IgD-negative memory B cell (primary cell): ENCODE data around the gene CNOT3. TPM values are rescaled to one million over a fixed set of nuclear protein-coding genes. Genes with fewer than 3 reads are reported as not detected.

Experiments
- H3K27ac Mint-ChIP-seq, 3 donors: one replicate each; pipeline ENCODE4 v1.8.0; 2020 to 2022; ENCODE audit warnings: mild to moderate bottlenecking in 3 of 3, mixed read lengths in 3 of 3, moderate library complexity in 1 of 3
- H3K27me3 Mint-ChIP-seq: one replicate; pipeline ENCODE4 v1.8.0; 2021; ENCODE audit warnings: mixed read lengths
- H3K36me3 Mint-ChIP-seq: one replicate; pipeline ENCODE4 v1.8.0; 2020; ENCODE audit warnings: mild to moderate bottlenecking, mixed read lengths
- H3K4me1 Mint-ChIP-seq, 3 donors: one replicate each; pipeline ENCODE4 v1.8.0; 2020 to 2022; ENCODE audit warnings: mixed read lengths in 3 of 3, mild to moderate bottlenecking in 1 of 3
- H3K4me3 Mint-ChIP-seq, 4 donors: one replicate each; pipeline ENCODE4 v1.8.0; 2020 to 2022; ENCODE audit warnings: mild to moderate bottlenecking in 4 of 4, mixed read lengths in 4 of 4, moderate library complexity in 3 of 4
- H3K9me3 Mint-ChIP-seq, 3 donors: one replicate each; pipeline ENCODE4 v1.8.0; 2020 to 2021; ENCODE audit warnings: mixed read lengths in 3 of 3, mild to moderate bottlenecking in 1 of 3
- polyA plus RNA-seq: library from polyadenylated mRNA; unstranded; fragments of 300-500 nt; fragmentation: Illumina TruSeq; gene quantifications from one replicate; pipeline ENCODE4 v1.2.3, GENCODE V29; 2021

Gene CNOT3
- polyA plus RNA-seq, 1 donor from 2014 or later = 15.1 TPM

DNA sequence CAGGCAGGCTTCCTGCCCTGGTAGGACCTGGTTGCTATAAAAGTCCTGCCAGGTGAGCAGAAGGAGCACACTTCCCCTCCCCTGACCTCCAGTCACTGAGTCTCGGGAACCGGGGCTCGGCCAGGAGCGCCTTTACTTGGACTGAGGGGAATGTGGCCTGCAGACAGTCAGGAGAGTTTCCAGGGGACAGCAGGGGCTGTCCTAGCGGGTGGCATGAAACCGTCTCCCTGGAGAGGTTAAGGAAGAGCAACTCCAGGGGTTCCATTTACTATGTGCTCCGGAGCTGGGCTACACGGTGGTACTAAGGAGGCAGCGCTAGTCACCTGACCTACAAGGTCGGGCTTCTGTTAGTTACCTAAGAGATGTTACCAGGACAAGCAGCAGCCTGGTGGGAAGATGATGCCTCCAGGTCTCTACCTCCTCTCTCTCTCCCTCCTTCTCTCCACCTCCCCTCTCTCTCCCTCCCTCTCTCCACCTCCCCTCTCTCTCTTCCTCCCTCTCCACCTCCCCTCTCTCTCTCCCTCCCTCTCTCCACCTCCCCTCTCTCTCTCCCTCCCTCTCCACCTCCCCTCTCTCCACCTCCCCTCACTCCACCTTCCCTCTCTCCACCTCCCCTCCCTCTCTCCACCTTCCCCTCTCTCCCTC, 4.1 kb upstream of the CNOT3 start:
- Mint-ChIP-seq H3K27ac (no peak overlapping the region), H3K4me1 (peaks cover 7 to 13% (median 9%) of the 10 kb centered on the region in 3 donors), H3K27me3 (peaks cover 2% of the 10 kb centered on the region), H3K36me3 (no peaks in the 10 kb centered on the region), H3K4me3 (no peak overlapping the region), H3K9me3 (no peaks in the 10 kb centered on the region)

DNA sequence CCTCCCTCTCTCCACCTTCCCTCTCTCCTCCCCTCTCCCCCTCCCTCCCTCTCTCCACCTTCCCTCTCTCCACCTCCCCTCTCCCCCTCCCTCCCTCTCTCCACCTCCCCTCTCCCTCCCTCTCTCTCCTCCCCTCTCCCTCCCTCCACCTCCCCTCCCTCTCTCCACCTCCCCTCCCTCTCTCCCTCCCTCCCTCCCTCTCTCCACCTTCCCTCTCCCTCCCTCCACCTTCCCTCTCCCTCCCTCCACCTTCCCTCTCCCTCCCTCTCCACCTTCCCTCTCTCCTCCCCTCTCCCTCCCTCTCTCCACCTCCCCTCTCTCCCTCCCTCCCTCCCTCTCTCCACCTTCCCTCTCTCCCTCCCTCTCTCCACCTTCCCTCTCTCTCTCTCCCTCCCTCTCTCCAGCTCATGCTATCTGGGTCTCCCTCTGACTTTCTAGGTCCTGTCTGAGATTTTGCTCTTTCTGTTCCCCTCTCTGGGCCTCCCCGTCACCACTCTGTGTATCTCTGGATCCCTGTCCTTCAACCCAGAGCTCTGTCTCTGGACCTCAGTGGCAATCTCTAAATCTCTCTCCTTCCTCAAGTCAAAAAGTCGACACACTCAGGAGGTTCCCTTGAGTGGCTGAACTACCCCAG, 3.5 kb upstream of the CNOT3 start:
- Mint-ChIP-seq H3K27me3 (peaks cover 2% of the 10 kb centered on the region), H3K4me1 (peaks cover 7 to 19% (median 9%) of the 10 kb centered on the region in 3 donors), H3K27ac (no peak overlapping the region), H3K36me3 (no peaks in the 10 kb centered on the region), H3K9me3 (no peaks in the 10 kb centered on the region), H3K4me3 (no peak overlapping the region)

DNA sequence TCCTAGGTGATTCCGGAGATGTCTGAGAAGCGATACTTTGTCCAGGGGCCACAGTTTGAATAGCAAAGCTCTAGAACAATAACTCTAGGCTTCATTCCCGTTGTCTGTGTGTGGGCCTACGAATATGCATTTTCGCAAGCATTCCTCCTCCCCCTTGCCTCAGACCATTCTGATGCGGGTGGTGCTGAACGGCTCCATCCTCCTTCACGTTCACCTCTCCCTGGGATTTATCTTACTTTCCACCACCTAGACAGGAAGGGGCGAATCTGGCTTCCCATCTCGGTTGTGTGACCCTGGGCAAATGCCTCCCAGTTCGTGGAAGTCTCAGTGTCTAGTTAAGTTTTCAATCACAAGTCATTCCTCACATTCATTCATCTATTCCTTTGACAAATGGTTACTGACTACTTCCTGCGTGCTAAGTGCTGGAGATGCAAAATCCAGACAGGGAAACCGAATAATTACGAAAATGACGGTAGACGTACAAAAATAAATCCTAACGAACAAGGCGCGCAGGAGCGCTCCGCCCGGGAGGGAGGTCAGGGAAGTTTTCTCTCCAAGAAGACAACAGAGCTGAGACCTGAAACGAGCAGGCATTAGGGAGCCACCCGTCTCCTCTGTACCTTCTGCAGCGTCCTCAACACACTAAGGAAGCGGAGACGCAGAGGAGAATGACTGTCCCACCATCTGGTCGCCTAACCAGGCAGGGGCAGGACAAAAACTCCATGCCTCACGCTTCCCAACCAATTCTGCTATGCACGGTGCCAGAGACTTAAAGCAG, 1.3 kb upstream of the CNOT3 start:
- H3K27ac Mint-ChIP-seq = peak overlapping the region; percentile 76 to 96 (median 92)
- peaks cover 9 to 25% (median 12%) of the 10 kb centered on the region in 3 donors for H3K4me1 Mint-ChIP-seq
- H3K9me3 Mint-ChIP-seq = no peaks in the 10 kb centered on the region
- H3K27me3 Mint-ChIP-seq = peaks cover 2% of the 10 kb centered on the region
- H3K4me3 Mint-ChIP-seq = peak overlapping the region; percentile 67 to 96 (median 90)
- H3K36me3 Mint-ChIP-seq = peaks cover 2% of the 10 kb centered on the region

DNA sequence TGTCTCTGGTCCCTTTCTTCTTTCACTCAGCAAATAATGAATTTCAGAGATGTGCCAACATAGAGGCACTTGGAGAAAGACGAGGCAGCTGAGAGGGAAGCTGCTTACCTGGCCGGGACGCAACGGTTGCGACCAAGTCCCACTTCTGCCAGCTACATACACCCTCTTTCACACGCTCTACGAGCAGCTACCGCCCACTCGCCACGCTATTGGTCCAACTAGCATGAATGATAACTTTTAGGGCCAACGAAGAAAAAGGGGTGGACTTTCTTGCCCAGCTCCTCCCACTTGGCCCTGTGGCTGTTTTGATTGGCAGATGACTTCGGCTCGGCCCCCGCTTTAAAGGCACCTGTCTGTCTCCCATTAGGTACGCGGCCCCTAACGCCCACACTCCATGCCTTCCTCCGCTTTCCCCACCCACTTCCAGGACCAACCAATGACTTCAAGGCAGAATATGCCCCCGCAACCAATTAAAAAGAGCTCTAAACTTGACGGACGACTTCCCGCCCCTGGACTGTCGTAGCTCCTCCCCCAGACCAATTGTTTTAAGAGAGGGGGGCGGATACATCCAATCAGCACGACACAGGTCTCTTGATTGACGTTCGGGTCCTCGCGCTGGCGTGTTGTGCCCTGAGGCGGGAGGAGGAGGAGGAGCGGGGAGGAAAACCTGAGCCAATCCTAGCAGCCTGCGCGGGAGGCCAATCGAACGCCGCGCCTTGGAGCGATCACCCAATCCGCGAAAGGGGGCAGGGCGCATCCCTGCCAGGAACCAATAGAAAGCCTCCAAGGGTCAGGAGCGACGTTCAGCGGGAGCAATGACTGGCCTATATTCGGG, 481 bp upstream of the CNOT3 start:
- Mint-ChIP-seq H3K4me1 (peaks cover 9 to 30% (median 12%) of the 10 kb centered on the region in 3 donors), H3K27ac (peak overlapping the region; percentile 76 to 96 (median 92)), H3K4me3 (peak overlapping the region; percentile 67 to 96 (median 90)), H3K27me3 (peaks cover 2% of the 10 kb centered on the region), H3K36me3 (peaks cover 2% of the 10 kb centered on the region), H3K9me3 (no peaks in the 10 kb centered on the region)

DNA sequence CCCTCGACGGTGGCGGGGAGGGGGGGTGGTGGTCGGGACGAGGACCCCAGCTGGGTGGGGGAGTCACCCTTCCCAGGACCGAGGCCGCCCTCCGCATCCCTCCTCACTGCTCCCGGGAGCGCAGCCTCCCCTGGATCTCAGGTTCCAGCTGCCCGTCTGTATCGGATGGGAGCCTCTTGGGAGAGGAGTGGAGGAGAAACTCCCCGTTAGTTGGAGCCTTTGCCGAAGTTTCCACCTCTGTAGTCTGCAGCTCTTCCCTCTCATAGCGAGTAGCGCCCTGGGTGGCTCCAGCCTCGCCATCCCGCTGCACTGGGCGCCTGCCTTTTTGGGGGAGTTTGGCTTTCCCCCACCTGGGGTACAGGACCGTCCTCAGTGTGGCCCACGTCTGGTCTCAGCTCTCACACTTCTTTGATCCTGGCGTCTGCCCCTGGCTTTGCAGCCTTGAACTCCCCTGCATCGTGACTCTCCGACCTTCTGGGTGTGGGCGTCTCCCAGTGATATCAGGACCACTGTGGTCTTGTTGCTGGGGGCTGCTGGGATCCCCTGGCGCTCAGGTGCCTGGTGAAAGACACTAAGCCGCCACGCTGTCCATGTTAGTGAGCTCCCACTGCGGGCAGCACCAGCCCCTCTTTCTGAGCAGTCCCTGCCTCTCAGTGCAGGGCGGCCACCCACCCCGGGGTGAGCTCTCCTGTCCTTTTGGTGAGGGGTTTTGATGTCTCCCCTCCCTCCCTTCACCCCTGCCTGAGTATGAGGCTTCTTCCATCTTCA, 1.1 kb downstream of the CNOT3 start:
- Mint-ChIP-seq H3K36me3 (peaks cover 2% of the 10 kb centered on the region), H3K4me3 (peak overlapping the region; percentile 83 to 96 (median 90)), H3K27me3 (peaks cover 2% of the 10 kb centered on the region), H3K4me1 (peaks cover 9 to 30% (median 12%) of the 10 kb centered on the region in 3 donors), H3K27ac (peak overlapping the region; percentile 66 to 96 (median 91)), H3K9me3 (no peaks in the 10 kb centered on the region)

DNA sequence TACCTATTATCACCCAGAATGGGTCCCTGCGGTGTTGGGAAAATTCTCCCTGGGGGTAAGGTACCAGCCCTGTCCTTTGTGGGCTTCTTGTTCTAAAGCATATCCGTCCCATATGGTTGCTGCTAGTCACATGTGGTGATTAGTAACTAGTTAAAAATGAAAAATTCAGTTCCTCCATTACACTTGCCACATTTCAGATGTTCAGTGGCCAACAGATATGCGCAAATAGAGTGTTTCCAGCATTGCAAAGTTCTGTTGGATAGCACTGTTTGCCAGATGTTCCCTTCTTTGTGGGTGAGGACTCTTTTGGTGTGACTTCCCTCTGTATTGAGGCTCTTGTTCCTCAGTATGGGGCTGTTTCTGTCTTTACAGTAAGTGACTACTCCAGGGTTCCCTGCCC, 3.8 kb downstream of the CNOT3 start:
- Mint-ChIP-seq H3K9me3 (no peaks in the 10 kb centered on the region), H3K4me3 (peak overlapping the region in 2 of 4 donors; percentile 57 to 60), H3K36me3 (peaks cover 2% of the 10 kb centered on the region), H3K27ac (no peak overlapping the region), H3K27me3 (peaks cover 2% of the 10 kb centered on the region), H3K4me1 (peaks cover 5 to 23% (median 8%) of the 10 kb centered on the region in 3 donors)

DNA sequence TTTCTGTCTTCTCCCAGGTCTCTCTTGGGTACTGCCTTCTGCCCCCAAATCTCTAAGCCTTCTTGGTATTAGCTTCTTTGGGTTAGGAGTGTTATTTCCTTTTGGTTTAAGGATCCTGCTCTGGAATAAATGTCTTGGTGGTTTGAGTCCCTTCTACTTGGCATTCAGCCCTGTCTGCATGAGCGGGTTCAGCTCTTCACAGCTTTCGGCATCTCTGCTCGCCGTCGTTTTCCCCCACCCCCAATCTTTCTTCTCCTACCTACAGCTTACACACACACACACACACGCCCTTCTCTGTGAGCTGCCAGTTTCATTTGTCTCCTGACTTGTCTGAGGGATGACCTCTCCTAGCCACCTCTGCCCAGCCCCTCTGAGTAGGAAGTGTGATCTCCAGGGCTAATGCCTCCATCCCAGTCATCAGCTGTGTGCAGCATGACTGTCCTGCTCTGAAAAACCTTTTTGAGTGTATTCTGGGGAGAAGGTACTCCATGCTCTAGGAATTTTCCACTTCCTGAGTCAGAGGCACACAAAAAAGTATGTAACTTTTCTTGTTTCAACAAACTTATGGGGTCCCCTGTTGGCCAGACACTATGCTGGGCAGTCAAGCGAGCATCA, 4.7 kb downstream of the CNOT3 start:
- peaks cover 0 to 17% (median 4%) of the 10 kb centered on the region in 3 donors for H3K4me1 Mint-ChIP-seq
- no peaks in the 10 kb centered on the region for H3K9me3 Mint-ChIP-seq
- peak overlapping the region in 1 of 4 donors; percentile 57 for H3K4me3 Mint-ChIP-seq
- H3K27ac Mint-ChIP-seq = peak overlapping the region in 1 of 3 donors; percentile 12
- peaks cover 1% of the 10 kb centered on the region for H3K27me3 Mint-ChIP-seq
- H3K36me3 Mint-ChIP-seq = peaks cover 4% of the 10 kb centered on the region

DNA sequence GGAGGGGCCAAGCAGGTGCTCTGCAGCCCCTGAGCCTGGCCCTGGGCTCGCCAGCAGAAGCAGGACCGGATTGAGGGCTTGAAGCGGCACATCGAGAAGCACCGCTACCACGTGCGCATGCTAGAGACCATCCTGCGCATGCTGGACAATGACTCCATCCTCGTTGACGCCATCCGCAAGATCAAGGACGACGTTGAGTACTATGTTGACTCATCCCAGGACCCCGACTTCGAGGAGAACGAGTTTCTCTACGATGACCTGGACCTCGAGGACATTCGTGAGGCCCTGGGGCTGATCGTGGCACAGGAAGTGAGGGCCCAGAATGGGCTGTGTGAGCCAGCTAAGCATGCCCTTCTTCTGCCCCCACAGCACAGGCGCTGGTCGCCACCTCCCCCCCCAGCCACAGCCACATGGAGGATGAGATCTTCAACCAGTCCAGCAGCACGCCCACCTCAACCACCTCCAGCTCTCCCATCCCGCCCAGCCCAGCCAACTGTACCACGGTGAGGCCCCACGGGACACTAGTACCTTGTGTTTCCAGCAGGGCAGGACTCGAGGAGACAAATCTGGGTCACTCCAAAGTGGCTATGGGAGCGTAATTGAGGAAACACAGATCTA, 8.1 kb downstream of the CNOT3 start:
- Mint-ChIP-seq H3K4me1 (peaks cover 0 to 7% (median 3%) of the 10 kb centered on the region in 3 donors), H3K27me3 (no peaks in the 10 kb centered on the region), H3K36me3 (peaks cover 4% of the 10 kb centered on the region), H3K9me3 (no peaks in the 10 kb centered on the region), H3K27ac (no peak overlapping the region), H3K4me3 (peak overlapping the region in 1 of 4 donors; percentile 39)

DNA sequence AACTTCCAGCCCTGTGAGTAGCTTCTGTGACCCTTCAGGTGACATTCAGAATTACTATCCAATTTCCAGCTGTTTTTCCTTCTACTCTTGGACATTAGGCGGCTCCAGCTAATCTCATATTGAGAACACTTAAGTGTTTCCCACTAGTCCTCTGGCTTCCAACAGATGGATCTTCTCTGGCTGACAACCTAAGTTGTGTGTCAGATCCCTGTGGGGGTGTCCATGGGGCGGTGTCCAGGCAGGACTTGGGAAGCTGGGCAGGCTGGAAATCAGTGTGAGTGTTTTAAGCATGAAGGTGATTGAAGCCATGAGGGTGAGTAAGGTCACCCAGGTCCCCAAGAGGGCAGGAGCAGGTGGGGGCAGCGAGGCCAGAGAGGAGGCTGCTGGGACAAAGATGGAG, 10.1 kb downstream of the CNOT3 start:
- H3K27me3 Mint-ChIP-seq = no peaks in the 10 kb centered on the region

DNA sequence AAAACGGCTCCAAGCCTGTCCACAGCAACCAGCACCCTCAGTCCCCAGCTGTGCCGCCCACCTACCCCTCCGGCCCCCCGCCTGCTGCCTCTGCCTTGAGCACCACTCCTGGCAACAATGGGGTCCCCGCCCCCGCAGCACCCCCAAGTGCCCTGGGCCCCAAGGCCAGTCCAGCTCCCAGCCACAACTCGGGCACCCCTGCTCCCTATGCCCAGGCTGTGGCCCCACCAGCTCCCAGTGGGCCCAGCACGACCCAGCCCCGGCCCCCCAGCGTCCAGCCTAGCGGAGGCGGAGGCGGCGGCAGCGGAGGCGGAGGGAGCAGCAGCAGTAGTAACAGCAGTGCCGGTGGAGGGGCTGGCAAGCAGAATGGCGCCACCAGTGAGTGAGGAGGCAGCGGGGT, 10.6 kb downstream of the CNOT3 start:
- Mint-ChIP-seq H3K27me3 (no peaks in the 10 kb centered on the region), H3K36me3 (peaks cover 3% of the 10 kb centered on the region), H3K4me3 (no peak overlapping the region), H3K9me3 (no peaks in the 10 kb centered on the region), H3K27ac (no peak overlapping the region), H3K4me1 (peaks cover 0 to 1% (median 0%) of the 10 kb centered on the region in 3 donors)

More for the DNA sequence above, 10.1 kb downstream of the CNOT3 start:
- H3K27ac Mint-ChIP-seq = no peak overlapping the region
- H3K36me3 Mint-ChIP-seq = peaks cover 3% of the 10 kb centered on the region
- no peak overlapping the region for H3K4me3 Mint-ChIP-seq
- peaks cover 0 to 1% (median 0%) of the 10 kb centered on the region in 3 donors for H3K4me1 Mint-ChIP-seq
- H3K9me3 Mint-ChIP-seq = no peaks in the 10 kb centered on the region

DNA sequence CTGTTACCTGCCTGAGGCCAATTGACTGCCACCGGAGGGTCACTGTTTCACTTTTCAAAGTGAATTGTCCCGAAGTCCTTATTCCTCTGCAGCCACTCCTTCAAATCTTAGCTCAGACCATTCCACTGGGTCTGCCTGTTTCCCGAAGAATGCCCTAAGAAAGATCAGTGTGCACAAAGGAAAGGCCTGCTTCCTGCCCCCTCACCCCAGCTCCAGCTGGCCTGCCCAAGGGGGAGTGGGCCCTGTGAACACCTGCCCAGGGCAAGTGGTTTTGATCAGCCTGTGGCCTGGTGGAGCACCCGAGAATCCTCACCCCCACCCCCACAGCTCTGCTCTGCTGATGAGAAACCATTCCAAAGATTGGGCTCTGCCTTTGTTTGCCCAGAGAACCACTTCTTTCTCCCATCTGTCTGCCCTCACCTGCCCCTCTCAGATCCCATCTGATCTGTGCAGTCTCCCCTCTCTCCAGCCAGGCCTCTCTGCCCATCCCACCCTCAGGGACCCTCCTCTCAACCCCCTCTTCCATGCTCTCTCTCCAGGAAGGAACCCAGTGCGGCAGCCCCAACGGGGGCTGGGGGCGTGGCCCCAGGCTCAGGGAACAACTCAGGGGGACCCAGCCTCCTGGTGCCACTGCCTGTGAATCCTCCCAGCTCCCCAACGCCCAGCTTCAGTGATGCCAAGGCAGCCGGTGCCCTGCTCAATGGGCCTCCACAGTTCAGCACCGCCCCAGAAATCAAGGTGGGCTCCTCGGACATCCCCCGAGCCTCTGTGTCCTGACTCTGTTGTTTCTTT, 11.7 kb downstream of the CNOT3 start:
- Mint-ChIP-seq H3K36me3 (peaks cover 3% of the 10 kb centered on the region), H3K27me3 (no peaks in the 10 kb centered on the region), H3K9me3 (no peaks in the 10 kb centered on the region), H3K4me1 (peaks cover 0 to 1% (median 0%) of the 10 kb centered on the region in 3 donors), H3K4me3 (no peak overlapping the region), H3K27ac (peak overlapping the region in 1 of 3 donors; percentile 79)

DNA sequence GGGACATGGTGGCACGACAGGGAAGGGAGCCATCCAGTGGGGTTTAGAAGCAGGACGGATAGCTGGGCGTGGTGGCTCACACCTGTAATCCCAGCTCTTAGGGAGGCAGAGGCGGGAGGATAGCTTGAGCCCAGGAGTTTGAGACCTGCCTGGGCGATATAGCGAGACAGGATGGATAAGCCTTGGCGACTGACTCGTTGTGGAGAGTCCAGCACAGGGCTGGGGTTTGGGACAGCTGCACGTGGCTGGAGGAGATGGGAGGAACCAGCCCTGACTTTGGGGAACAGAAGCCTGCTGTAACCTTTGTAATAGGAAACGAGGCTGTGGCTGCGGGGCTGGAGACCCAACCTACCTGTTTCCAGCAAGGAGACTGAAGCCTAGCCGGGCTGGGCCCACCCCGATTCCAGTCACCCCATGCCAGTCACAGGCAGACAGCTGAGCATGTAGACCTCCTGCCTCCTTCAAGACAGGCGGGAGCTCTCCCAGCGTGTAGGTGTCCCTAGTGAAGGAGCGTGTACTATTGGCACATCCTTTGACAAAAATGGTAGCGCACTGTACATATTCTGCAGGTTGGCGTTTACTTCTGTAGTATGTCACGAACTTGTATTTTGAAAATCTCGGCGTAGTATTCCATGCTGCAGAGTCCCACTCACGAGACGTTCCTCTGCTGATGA, 13.9 kb downstream of the CNOT3 start:
- Mint-ChIP-seq H3K36me3 (peaks cover 3% of the 10 kb centered on the region), H3K4me3 (peak overlapping the region in 2 of 4 donors; percentile 47 to 72), H3K4me1 (peaks cover 0 to 3% (median 1%) of the 10 kb centered on the region in 3 donors), H3K9me3 (no peaks in the 10 kb centered on the region), H3K27me3 (no peaks in the 10 kb centered on the region), H3K27ac (peak overlapping the region; percentile 46 to 70 (median 65))
